ENCODE data around the gene NLGN4X. TPM values are rescaled to one million over a fixed set of nuclear protein-coding genes. Genes with fewer than 3 reads are reported as not detected.

The NLGN4X gene
- total RNA-seq, 4 donors from 2014 or later = 6.2 to 42.5 (median 11.8) TPM

DNA sequence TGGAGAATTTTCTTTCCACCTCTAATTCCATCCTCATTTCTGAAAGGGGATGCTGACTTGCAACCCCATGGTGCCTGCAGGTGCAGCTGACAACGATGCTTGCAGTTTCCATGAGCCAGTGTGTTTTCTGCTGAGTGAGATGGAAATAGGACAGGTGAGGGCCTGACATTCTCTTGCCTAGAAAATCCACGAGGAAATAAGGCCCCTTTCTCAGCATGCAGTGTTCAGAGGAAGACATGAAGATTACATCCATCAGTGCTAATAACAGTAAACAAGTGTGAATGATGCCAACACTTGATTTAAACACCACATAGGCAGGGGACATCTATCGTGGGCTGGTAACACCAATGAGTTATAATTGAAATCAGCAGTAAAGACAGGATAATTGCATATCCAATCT, 237.3 kb downstream of the NLGN4X start:
- no peaks in the 10 kb centered on the region for H3K27me3 ChIP-seq
- H3K4me3 ChIP-seq = no peak overlapping the region
- TF ChIP-seq POLR2A (IDR thresholded peaks at IDR 0.05) = no peak
- TF ChIP-seq, protein P1, sequence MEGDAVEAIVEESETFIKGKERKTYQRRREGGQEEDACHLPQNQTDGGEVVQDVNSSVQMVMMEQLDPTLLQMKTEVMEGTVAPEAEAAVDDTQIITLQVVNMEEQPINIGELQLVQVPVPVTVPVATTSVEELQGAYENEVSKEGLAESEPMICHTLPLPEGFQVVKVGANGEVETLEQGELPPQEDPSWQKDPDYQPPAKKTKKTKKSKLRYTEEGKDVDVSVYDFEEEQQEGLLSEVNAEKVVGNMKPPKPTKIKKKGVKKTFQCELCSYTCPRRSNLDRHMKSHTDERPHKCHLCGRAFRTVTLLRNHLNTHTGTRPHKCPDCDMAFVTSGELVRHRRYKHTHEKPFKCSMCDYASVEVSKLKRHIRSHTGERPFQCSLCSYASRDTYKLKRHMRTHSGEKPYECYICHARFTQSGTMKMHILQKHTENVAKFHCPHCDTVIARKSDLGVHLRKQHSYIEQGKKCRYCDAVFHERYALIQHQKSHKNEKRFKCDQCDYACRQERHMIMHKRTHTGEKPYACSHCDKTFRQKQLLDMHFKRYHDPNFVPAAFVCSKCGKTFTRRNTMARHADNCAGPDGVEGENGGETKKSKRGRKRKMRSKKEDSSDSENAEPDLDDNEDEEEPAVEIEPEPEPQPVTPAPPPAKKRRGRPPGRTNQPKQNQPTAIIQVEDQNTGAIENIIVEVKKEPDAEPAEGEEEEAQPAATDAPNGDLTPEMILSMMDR (IDR thresholded peaks at IDR 0.05) = no peak
- no peaks in the 10 kb centered on the region for H3K36me3 ChIP-seq
- no peaks in the 10 kb centered on the region for H3K4me1 ChIP-seq
- intact Hi-C loops (cut with DNase I; ENCODE audit: low total_unique reads) = no loop called here
- no peak overlapping the region for H3K27ac ChIP-seq
- DNase-seq = no peak
- H3K9me3 ChIP-seq = no peaks in the 10 kb centered on the region

DNA sequence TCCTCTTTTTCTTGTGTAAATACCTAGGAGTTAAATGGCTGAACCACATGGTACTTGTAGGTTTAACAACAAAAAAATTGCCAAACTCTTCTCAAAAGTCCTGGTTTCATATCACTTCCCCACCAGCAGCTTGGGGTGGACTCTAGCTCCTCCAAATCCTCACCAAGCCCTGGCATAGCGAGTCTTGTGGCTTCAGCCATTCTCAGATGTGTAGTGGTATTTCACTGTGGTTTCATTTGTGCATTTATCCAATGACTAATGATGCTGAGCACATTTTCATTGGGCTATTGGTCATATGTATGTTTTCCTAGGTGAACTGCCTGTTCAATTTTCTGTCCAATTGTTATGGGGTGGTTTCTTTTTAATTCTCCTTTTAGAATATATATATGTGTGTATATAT, 249.3 kb downstream of the NLGN4X start:
- Histone ChIP-seq H3K27me3 (no peaks in the 10 kb centered on the region), H3K9me3 (no peaks in the 10 kb centered on the region), H3K36me3 (no peaks in the 10 kb centered on the region), H3K4me1 (no peaks in the 10 kb centered on the region), H3K4me3 (no peak overlapping the region), H3K27ac (no peak overlapping the region)
- intact Hi-C loops (cut with DNase I; ENCODE audit: low total_unique reads) = no loop called here
- DNase-seq = no peak
- TF ChIP-seq, protein P1 (IDR thresholded peaks at IDR 0.05) = no peak
- no peak for TF ChIP-seq POLR2A (IDR thresholded peaks at IDR 0.05)

DNA sequence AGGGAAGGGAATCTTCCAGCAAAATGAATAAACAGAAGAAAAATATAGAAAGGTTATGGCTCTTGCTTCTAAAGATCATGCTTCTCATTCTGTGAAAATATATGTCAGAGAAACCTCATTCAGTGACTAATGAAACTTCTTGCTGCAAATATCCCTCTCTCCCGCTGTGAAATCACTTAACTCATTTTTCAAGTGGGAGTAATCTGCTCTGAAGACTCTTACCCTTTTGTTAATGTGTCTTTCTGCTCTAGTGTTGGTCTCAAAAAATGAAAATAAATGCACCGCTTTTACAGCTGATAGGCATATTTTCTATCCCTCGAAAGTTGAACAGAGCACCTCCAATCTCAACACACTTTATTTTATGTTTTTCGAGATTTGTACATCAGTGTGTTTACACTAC, 252.3 kb downstream of the NLGN4X start:
- DNase-seq = no peak
- Histone ChIP-seq H3K4me3 (no peak overlapping the region), H3K27me3 (no peaks in the 10 kb centered on the region), H3K9me3 (no peaks in the 10 kb centered on the region), H3K36me3 (no peaks in the 10 kb centered on the region), H3K27ac (no peak overlapping the region), H3K4me1 (no peaks in the 10 kb centered on the region)
- intact Hi-C loops (cut with DNase I; ENCODE audit: low total_unique reads) = no loop called here
- TF ChIP-seq, protein P1 (IDR thresholded peaks at IDR 0.05) = no peak
- TF ChIP-seq POLR2A (IDR thresholded peaks at IDR 0.05) = no peak

DNA sequence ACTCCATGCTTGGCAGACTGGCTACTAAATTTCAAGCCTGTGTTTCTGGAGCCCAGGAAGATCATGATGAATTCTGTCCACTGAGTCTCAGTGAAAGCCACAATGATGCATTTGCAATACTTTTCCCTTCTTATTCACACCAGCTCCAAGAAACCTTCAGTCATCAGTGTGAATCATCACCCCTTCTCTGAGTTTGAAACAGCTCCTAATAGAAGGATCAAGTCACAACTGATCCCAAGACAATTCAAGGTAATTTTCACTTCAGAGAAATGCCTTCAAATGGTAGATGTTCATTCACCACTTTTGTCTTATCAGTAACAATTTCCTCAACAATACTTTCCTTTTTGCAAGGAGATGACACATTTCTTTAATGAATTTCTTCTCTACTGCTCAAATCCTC, 257.4 kb downstream of the NLGN4X start:
- H3K4me1 ChIP-seq = no peaks in the 10 kb centered on the region
- no peaks in the 10 kb centered on the region for H3K27me3 ChIP-seq
- TF ChIP-seq POLR2A (IDR thresholded peaks at IDR 0.05) = no peak
- TF ChIP-seq, protein P1 (IDR thresholded peaks at IDR 0.05) = no peak
- no peak overlapping the region for H3K4me3 ChIP-seq
- no peaks in the 10 kb centered on the region for H3K36me3 ChIP-seq
- no peak overlapping the region for H3K27ac ChIP-seq
- no peaks in the 10 kb centered on the region for H3K9me3 ChIP-seq
- no peak for DNase-seq
- intact Hi-C loops (cut with DNase I; ENCODE audit: low total_unique reads) = no loop called here

DNA sequence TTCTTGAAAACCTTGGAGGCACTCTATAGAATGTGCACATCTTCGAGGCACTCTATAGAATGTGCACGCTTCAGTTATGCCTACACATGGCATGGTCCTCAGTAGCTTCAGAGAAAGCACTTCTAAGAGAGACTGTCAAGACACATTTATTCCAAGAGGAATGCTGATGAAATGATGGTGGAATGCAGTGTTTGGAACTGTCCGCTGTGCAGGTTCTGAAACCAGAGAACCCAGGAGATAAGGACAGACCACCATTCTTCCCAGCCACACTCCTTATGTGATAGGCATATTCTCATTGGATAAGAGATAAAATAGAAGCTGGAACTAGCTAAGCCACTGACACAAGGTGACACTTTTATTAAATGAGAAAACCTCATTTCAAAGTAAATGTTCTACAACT, 263.3 kb downstream of the NLGN4X start:
- H3K4me3 ChIP-seq = no peak overlapping the region
- TF ChIP-seq POLR2A (IDR thresholded peaks at IDR 0.05) = no peak
- TF ChIP-seq, protein P1 (IDR thresholded peaks at IDR 0.05) = no peak
- DNase-seq = no peak
- intact Hi-C loops (cut with DNase I; ENCODE audit: low total_unique reads) = no loop called here
- H3K9me3 ChIP-seq = no peaks in the 10 kb centered on the region
- H3K4me1 ChIP-seq = no peaks in the 10 kb centered on the region
- no peaks in the 10 kb centered on the region for H3K36me3 ChIP-seq
- H3K27me3 ChIP-seq = no peaks in the 10 kb centered on the region
- H3K27ac ChIP-seq = no peak overlapping the region

Data from uterus (tissue), 4 donors.